Epithelial cell of prostate (primary cell): ENCODE measurements around the gene NAA60.

Experiments
- DNase-seq: peaks from one replicate; pipeline ENCODE4 v3.0.0-alpha.2; 2011; ENCODE audit warnings: low read depth, low spot score
- H3K27ac ChIP-seq: fragments of 450-650 bp; 2 replicates; pipeline ENCODE4 v1.5.1; 2017; ENCODE audit warnings: mild to moderate bottlenecking

NAA60 gene

GRCh38 chr16:3480901-3481695 lies 37.6 kb downstream of the NAA60 start:
- DNase-seq: no peak
- H3K27ac ChIP-seq: no peak overlapping the region

GRCh38 chr16:3481696-3482658 lies 38.5 kb downstream of the NAA60 start:
- no peak overlapping the region for H3K27ac ChIP-seq
- no peak for DNase-seq

GRCh38 chr16:3482659-3483241 lies 39.3 kb downstream of the NAA60 start:
- H3K27ac ChIP-seq: no peak overlapping the region

GRCh38 chr16:3484318-3485096 lies 41.0 kb downstream of the NAA60 start:
- no peak for DNase-seq
- no peak overlapping the region for H3K27ac ChIP-seq

More at GRCh38 chr16:3482659-3483241, 39.3 kb downstream of the NAA60 start:
- no peak for DNase-seq

- H3K27ac ChIP-seq: no peak overlapping the region
- no peak for DNase-seq
These were observed 41.7 kb downstream of the NAA60 start for GRCh38 chr16:3485097-3485745.

- DNase-seq: no peak
- no peak overlapping the region for H3K27ac ChIP-seq
These were observed 42.5 kb downstream of the NAA60 start for GRCh38 chr16:3485821-3486505.

GRCh38 chr16:3486506-3487215 lies 43.2 kb downstream of the NAA60 start:
- no peak for DNase-seq

GRCh38 chr16:3487521-3488410 lies 44.3 kb downstream of the NAA60 start:
- no peak overlapping the region for H3K27ac ChIP-seq
- DNase-seq: no peak

More at GRCh38 chr16:3486506-3487215, 43.2 kb downstream of the NAA60 start:
- no peak overlapping the region for H3K27ac ChIP-seq

GRCh38 chr16:3488801-3489200 lies 45.3 kb downstream of the NAA60 start:
- no peak overlapping the region for H3K27ac ChIP-seq
- no peak for DNase-seq

GRCh38 chr16:3490911-3491629 lies 47.6 kb downstream of the NAA60 start:
- no peak overlapping the region for H3K27ac ChIP-seq
- no peak for DNase-seq

- DNase-seq: no peak
- no peak overlapping the region for H3K27ac ChIP-seq
These were observed 48.9 kb downstream of the NAA60 start for GRCh38 chr16:3492356-3492755.

GRCh38 chr16:3494386-3494973 lies 51.0 kb downstream of the NAA60 start:
- no peak for DNase-seq
- no peak overlapping the region for H3K27ac ChIP-seq

GRCh38 chr16:3495176-3495575 lies 51.7 kb downstream of the NAA60 start, which contains the start of gene C16orf90:
Gene C16orf90 (minus strand): TSS chr16:3495489. CDS start chr16:3495421, 68 bp downstream.
- DNase-seq: no peak
- no peak within 1 kb of the TSS for H3K27ac ChIP-seq

GRCh38 chr16:3496386-3496785 lies 52.9 kb downstream of the NAA60 start:
- DNase-seq: no peak
- no peak overlapping the region for H3K27ac ChIP-seq

GRCh38 chr16:3497771-3498170 lies 54.3 kb downstream of the NAA60 start:
- DNase-seq: no peak
- no peak overlapping the region for H3K27ac ChIP-seq

GRCh38 chr16:3498988-3499387 lies 55.5 kb downstream of the NAA60 start:
- DNase-seq: no peak
- no peak overlapping the region for H3K27ac ChIP-seq
